Ovary (tissue), 9 donors: ENCODE results near the gene DNAJC7. TPM values are rescaled to one million over a fixed set of nuclear protein-coding genes. Genes with fewer than 3 reads are reported as not detected.
"Not testable (repeated sequence)": the region's sequence is repeated elsewhere in the genome, so short reads cannot be mapped to it uniquely, and the experiment has no call there.

Source experiments
- DNase-seq, 5 donors: peaks; one replicate each; pipeline ENCODE4 v3.0.0-alpha.2; 2019 to 2020
- H3K27ac ChIP-seq, 2 donors: fragments of 200-600 bp; one replicate each; pipeline versions ENCODE4 v1.5.1 to v1.8.0; 2019 to 2022
- H3K27me3 ChIP-seq: fragments of 200-600 bp; one replicate; pipeline ENCODE4 v1.8.0; 2022
- H3K36me3 ChIP-seq: fragments of 200-600 bp; sonication (generic); one replicate; pipeline ENCODE4 v1.5.1; 2019
- H3K4me1 ChIP-seq: one replicate; pipeline ENCODE4 v1.8.1; 2013; ENCODE audit warnings: mild to moderate bottlenecking, moderate library complexity; ENCODE audit not compliant: insufficient read depth
- H3K4me3 ChIP-seq: fragments of 200-600 bp; sonication (generic); one replicate; pipeline ENCODE4 v1.5.1; 2017
- H3K9me3 ChIP-seq, 2 donors: fragments of 200-600 bp in 1 of 2; sonication (generic) in 1 of 2; one replicate each; pipeline versions ENCODE4 v1.5.1 to v1.8.1; 2013 to 2019; ENCODE audit warnings: mild to moderate bottlenecking in 1 of 2, moderate library complexity in 1 of 2
- CTCF ChIP-seq, 3 donors: fragments of 450-650 bp in 2 of 3; fragments of 200-600 bp in 1 of 3; IDR thresholded peaks; one replicate each; pipeline versions ENCODE4 v1.5.1 to v1.8.0; 2016 to 2022; ENCODE audit warnings: antibody characterized with exemption in 3 of 3, mild to moderate bottlenecking in 1 of 3
- EP300 ChIP-seq: sonication (generic); formaldehyde crosslinking; IDR thresholded peaks from one replicate; pipeline ENCODE4 v1.6.1; 2017; ENCODE audit warnings: antibody characterized with exemption
- POLR2A ChIP-seq: fragments of 450-650 bp; IDR thresholded peaks from one replicate; pipeline ENCODE4 v1.6.1; 2017; ENCODE audit warnings: antibody characterized with exemption, mild to moderate bottlenecking, moderate library complexity
- WGBS, 3 donors: extraction: QIAGEN DNeasy Blood & Tissue Kit in 1 of 3; methylation state at CpG; one replicate each; pipeline versions ENCODE4 v1.1.5 to v1.1.7; 2013 to 2017; 5-methylcytosine and 5-hydroxymethylcytosine counted together
- intact Hi-C, 4 donors: fragments of 100-400 bp; cut with DNase I; formaldehyde crosslinking; loops; one replicate each; pipeline versions ENCODE4 v1.11.0 to v1.15.1; 2022 to 2023
- polyA plus RNA-seq, 2 donors: library from polyadenylated mRNA; stranded (reverse); fragments of 200-250 nt in 1 of 2; fragments of 350-450 nt in 1 of 2; fragmentation: Illumina TruSeq in 1 of 2; extraction: RNeasy Lipid Tissue Mini Kit (QIAGEN cat#74804) in 1 of 2; gene quantifications; one replicate each; pipeline ENCODE4 v1.2.3, GENCODE V29; 2013 to 2014
- total RNA-seq, 7 donors: library from RNA; depleted of rRNA in 2 of 7; stranded (reverse); fragments of >200 nt in 2 of 7; fragmentation: NEBNext Ultra II Directional in 3 of 7; extraction: Animal tissue kit (Norgen Biotek cat#: 25700) in 3 of 7; gene quantifications; one replicate each; pipeline versions ENCODE4 v1.1.0 to v1.2.4, GENCODE V29; 2016 to 2023
- donor health status: DM: no; HTN: no; CAD: no; lungs with moderate emphysema.
- donor health status: DM: no; HTN: no; CAD: no.
- donor health status: Bipolar disorder and iron deficiency.
- donor health status: DM: yes; HTN: yes; CAD: no.
- donor health status: DM: no; HTN: no; CAD: no.
- donor health status: DM: yes; HTN: yes; CAD: no.

Gene DNAJC7
- total and polyA plus RNA-seq, 9 donors: 37.7 to 102 (median 70.1) TPM

- Histone ChIP-seq H3K36me3 (no peaks in the 10 kb centered on the region), H3K27me3 (no peaks in the 10 kb centered on the region), H3K4me3 (no peak overlapping the region), H3K4me1 (peaks cover 4% of the 10 kb centered on the region), H3K9me3 (no peaks in the 10 kb centered on the region), H3K27ac (no peak overlapping the region)
- TF ChIP-seq EP300 (no peak), POLR2A (no peak), CTCF (IDR thresholded peaks at IDR 0.05) (no peak)
- 65 to 77% (median 70%) methylated on average over 2 of the region's 2 CpGs for WGBS, 3 donors
- no peak for DNase-seq
- intact Hi-C loops: no loop called here
These were observed 84.3 kb downstream of the DNAJC7 start for GRCh38 chr17:41932816-41933389.

- intact Hi-C loops, H3K36me3 ChIP-seq, DNase-seq, H3K27me3 ChIP-seq, H3K9me3 ChIP-seq, H3K4me1 ChIP-seq, H3K27ac ChIP-seq, H3K4me3 ChIP-seq: not testable (repeated sequence)
- WGBS, 3 donors: 85 to 94% (median 85%) methylated on average over 4 of the region's 4 CpGs
These were observed 85.5 kb downstream of the DNAJC7 start for GRCh38 chr17:41931715-41932114.

GRCh38 chr17:41930833-41931156 lies 86.4 kb downstream of the DNAJC7 start:
- H3K27me3 ChIP-seq, H3K4me1 ChIP-seq, H3K9me3 ChIP-seq, H3K36me3 ChIP-seq, intact Hi-C loops: not testable (repeated sequence)
- WGBS, 3 donors: 43 to 49% (median 48%) methylated on average over 18 of the region's 18 CpGs
- peak overlapping the region; percentile 52 for H3K4me3 ChIP-seq
- DNase-seq: peak in 1 of 5 donors; percentile 42
- H3K27ac ChIP-seq: peak overlapping the region in 1 of 2 donors; percentile 72

GRCh38 chr17:41930009-41930832 lies 87.0 kb downstream of the DNAJC7 start, which contains the start of gene ODAD4:
ODAD4 (plus strand) TSS chr17:41930617; CDS start chr17:41930724, 107 bp downstream.
- H3K4me3 ChIP-seq: peak within 1 kb of the TSS; percentile 52
- TF ChIP-seq CTCF (IDR thresholded peaks at IDR 0.05): peak in 2 of 3 donors; percentile 64 to 74
- TF ChIP-seq EP300: no peak
- WGBS, 3 donors: 1 to 2% (median 2%) methylated on average over 43 of the region's 43 CpGs
- no peaks in the 10 kb centered on the region for H3K27me3 ChIP-seq
- H3K4me1 ChIP-seq: peaks cover 4% of the 10 kb centered on the region
- intact Hi-C loops: no loop called here
- DNase-seq: peak; percentile 96 to 99 (median 97)
- H3K36me3 ChIP-seq: no peaks in the 10 kb centered on the region
- no peaks in the 10 kb centered on the region for H3K9me3 ChIP-seq
- peak within 1 kb of the TSS in 1 of 2 donors; percentile 72 for H3K27ac ChIP-seq

- WGBS, 3 donors: 79 to 86% (median 81%) methylated on average over 6 of the region's 6 CpGs
- Histone ChIP-seq H3K27ac (no peak overlapping the region), H3K9me3 (no peaks in the 10 kb centered on the region), H3K27me3 (no peaks in the 10 kb centered on the region), H3K4me1 (peaks cover 4% of the 10 kb centered on the region), H3K4me3 (no peak overlapping the region), H3K36me3 (no peaks in the 10 kb centered on the region)
- no peak for TF ChIP-seq CTCF (IDR thresholded peaks at IDR 0.05)
- TF ChIP-seq EP300: no peak
- TF ChIP-seq POLR2A: no peak
- intact Hi-C loops: no loop called here
- DNase-seq: no peak
These were observed 88.5 kb downstream of the DNAJC7 start for GRCh38 chr17:41928693-41929251.

Other genes with a start within 250 kb of the DNAJC7 start
- gene JUP, start 230.7 kb downstream of the DNAJC7 start, total RNA-seq: 100 to 1,000 TPM in 1 of 7 donors, 10 to 100 TPM in 6; 30.3 to 153 (median 52.6) TPM
- 10 to 100 TPM in 1 of 2 donors, 1 to 10 TPM in 1; 7.0 to 59.3 TPM for gene JUP, start 230.7 kb downstream of the DNAJC7 start, polyA plus RNA-seq
- 10 to 100 TPM; 13.2 to 22.1 (median 16.3) TPM for gene P3H4, start 205.5 kb downstream of the DNAJC7 start, total RNA-seq
- 10 to 100 TPM in 1 of 2 donors, 1 to 10 TPM in 1; 7.7 to 10.6 TPM for gene P3H4, start 205.5 kb downstream of the DNAJC7 start, polyA plus RNA-seq
- gene FKBP10, start 204.4 kb downstream of the DNAJC7 start, total RNA-seq: 100 to 1,000 TPM in 2 of 7 donors, 10 to 100 TPM in 5; 37.1 to 106 (median 82.5) TPM
- 10 to 100 TPM; 76.2 to 80.0 TPM for gene FKBP10, start 204.4 kb downstream of the DNAJC7 start, polyA plus RNA-seq
- 10 to 100 TPM; 34.5 to 65.4 (median 48.8) TPM for gene NT5C3B, start 181.2 kb downstream of the DNAJC7 start, total RNA-seq
- gene NT5C3B, start 181.2 kb downstream of the DNAJC7 start, polyA plus RNA-seq: 100 to 1,000 TPM in 1 of 2 donors, 10 to 100 TPM in 1; 71.0 to 106 TPM
- gene KLHL10, start 179.6 kb downstream of the DNAJC7 start, total RNA-seq: under 1 TPM; 0.13 to 0.60 (median 0.23) TPM
- under 1 TPM; 0.21 to 0.57 TPM for gene KLHL10, start 179.6 kb downstream of the DNAJC7 start, polyA plus RNA-seq
- 10 to 100 TPM; 18.9 to 30.5 (median 20.6) TPM for gene KLHL11, start 152.0 kb downstream of the DNAJC7 start, total RNA-seq
- 1 to 10 TPM; 2.7 to 3.9 TPM for gene KLHL11, start 152.0 kb downstream of the DNAJC7 start, polyA plus RNA-seq
- gene ACLY, start 98.5 kb downstream of the DNAJC7 start, total RNA-seq: 100 to 1,000 TPM in 1 of 7 donors, 10 to 100 TPM in 6; 23.6 to 119 (median 53.4) TPM
- 10 to 100 TPM; 26.9 to 69.4 TPM for gene ACLY, start 98.5 kb downstream of the DNAJC7 start, polyA plus RNA-seq
- 10 to 100 TPM in 1 of 7 donors, 1 to 10 TPM in 6; 1.1 to 11.0 (median 2.4) TPM for gene ODAD4, start 86.8 kb downstream of the DNAJC7 start, total RNA-seq
- gene ODAD4, start 86.8 kb downstream of the DNAJC7 start, polyA plus RNA-seq: 1 to 10 TPM; 1.7 to 2.1 TPM
- gene CNP, start 50.6 kb downstream of the DNAJC7 start, total RNA-seq: 10 to 100 TPM; 30.5 to 88.9 (median 77.5) TPM
- gene CNP, start 50.6 kb downstream of the DNAJC7 start, polyA plus RNA-seq: 10 to 100 TPM; 30.7 to 47.0 TPM
- gene NKIRAS2, start 2.7 kb upstream of the DNAJC7 start, total RNA-seq: 10 to 100 TPM; 11.8 to 27.6 (median 22.2) TPM
- gene NKIRAS2, start 2.7 kb upstream of the DNAJC7 start, polyA plus RNA-seq: 10 to 100 TPM; 23.9 to 25.4 TPM
- 1 to 10 TPM; 1.7 to 3.9 (median 2.5) TPM for gene C17orf113, start 33.2 kb upstream of the DNAJC7 start, total RNA-seq
- gene C17orf113, start 33.2 kb upstream of the DNAJC7 start, polyA plus RNA-seq: 1 to 10 TPM in 1 of 2 donors, under 1 TPM in 1; 0.67 to 2.5 TPM
- gene ZNF385C, start 81.0 kb upstream of the DNAJC7 start, total RNA-seq: 1 to 10 TPM in 6 of 7 donors, under 1 TPM in 1; 0.36 to 2.0 (median 1.5) TPM
- gene ZNF385C, start 81.0 kb upstream of the DNAJC7 start, polyA plus RNA-seq: 1 to 10 TPM; 1.8 to 3.0 TPM
- 10 to 100 TPM in 6 of 7 donors, 1 to 10 TPM in 1; 8.6 to 24.6 (median 19.3) TPM for gene DHX58, start 95.3 kb upstream of the DNAJC7 start, total RNA-seq
- 10 to 100 TPM; 10.3 to 22.2 TPM for gene DHX58, start 95.3 kb upstream of the DNAJC7 start, polyA plus RNA-seq
- 10 to 100 TPM; 38.6 to 66.4 (median 57.9) TPM for gene KAT2A, start 103.9 kb upstream of the DNAJC7 start, total RNA-seq
- 10 to 100 TPM; 27.1 to 77.5 TPM for gene KAT2A, start 103.9 kb upstream of the DNAJC7 start, polyA plus RNA-seq
- gene HSPB9, start 105.4 kb upstream of the DNAJC7 start, total RNA-seq: under 1 TPM; 0.15 to 0.95 (median 0.48) TPM
- under 1 TPM in 1 of 2 donors, not detected in 1; 0.46 TPM for gene HSPB9, start 105.4 kb upstream of the DNAJC7 start, polyA plus RNA-seq
- gene RAB5C, start 137.6 kb upstream of the DNAJC7 start, total RNA-seq: 100 to 1,000 TPM in 2 of 7 donors, 10 to 100 TPM in 5; 53.8 to 114 (median 94.3) TPM
- 100 to 1,000 TPM; 124 to 130 TPM for gene RAB5C, start 137.6 kb upstream of the DNAJC7 start, polyA plus RNA-seq
- gene KCNH4, start 163.7 kb upstream of the DNAJC7 start, total RNA-seq: under 1 TPM in 4 of 7 donors, not detected in 3; 0.08 to 0.40 (median 0.15) TPM
- under 1 TPM in 1 of 2 donors, not detected in 1; 0.07 TPM for gene KCNH4, start 163.7 kb upstream of the DNAJC7 start, polyA plus RNA-seq
- not detected for gene HCRT, start 168.0 kb upstream of the DNAJC7 start, total RNA-seq
- not detected for gene HCRT, start 168.0 kb upstream of the DNAJC7 start, polyA plus RNA-seq
- gene GHDC, start 177.1 kb upstream of the DNAJC7 start, total RNA-seq: 10 to 100 TPM; 19.5 to 40.1 (median 31.0) TPM
- 10 to 100 TPM in 1 of 2 donors, 1 to 10 TPM in 1; 9.2 to 30.4 TPM for gene GHDC, start 177.1 kb upstream of the DNAJC7 start, polyA plus RNA-seq